G401 (cell line): ENCODE measurements around the gene NAIF1. TPM values are rescaled to one million over a fixed set of nuclear protein-coding genes. Genes with fewer than 3 reads are reported as not detected.
"Not testable (repeated sequence)": the region's sequence is repeated elsewhere in the genome, so short reads cannot be mapped to it uniquely, and the experiment has no call there.

Experiments
- DNase-seq: peaks from one replicate; pipeline ENCODE4 v3.0.0-alpha.2; 2015; ENCODE audit warnings: low spot score
- in situ Hi-C: cut with HindIII; loops from 2 replicates; pipeline ENCODE4 v1.10.0; 2016; ENCODE audit warnings: low sequenced_read_pairs, mixed read lengths
- total RNA-seq: library from RNA; depleted of rRNA; stranded (reverse); fragments of >200 nt; shearing (Covaris generic); gene quantifications from 2 replicates; pipeline ENCODE4 v1.2.3, GENCODE V29; 2014

NAIF1 gene
- total RNA-seq, 1 experiment from 2014 or later: 6.6 TPM

GRCh38 chr9:128091144-128091543, 24.0 kb upstream of the NAIF1 start:
- peak; percentile 98 for DNase-seq
- in situ Hi-C loops: no loop called here

DNA sequence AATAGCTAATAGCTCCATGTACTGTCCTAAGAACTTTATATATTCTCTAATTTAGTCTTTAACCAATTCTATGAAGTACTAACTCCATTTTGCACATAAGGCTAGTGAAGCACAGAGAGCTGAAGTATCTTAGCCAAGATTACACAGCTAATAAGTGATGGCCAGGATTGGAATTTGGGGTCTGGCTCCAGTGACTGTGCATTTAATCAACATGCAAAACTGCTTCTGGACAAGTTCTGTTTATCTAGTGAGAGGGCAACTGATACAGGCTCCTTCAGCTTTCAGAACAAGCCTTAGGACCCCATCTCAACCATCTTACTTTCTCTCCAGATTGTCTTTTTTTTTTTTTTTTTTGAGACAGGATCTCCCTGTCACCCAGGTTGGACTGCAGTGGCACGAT, 22.2 kb upstream of the NAIF1 start:
- in situ Hi-C loops: no loop called here
- no peak for DNase-seq

DNA sequence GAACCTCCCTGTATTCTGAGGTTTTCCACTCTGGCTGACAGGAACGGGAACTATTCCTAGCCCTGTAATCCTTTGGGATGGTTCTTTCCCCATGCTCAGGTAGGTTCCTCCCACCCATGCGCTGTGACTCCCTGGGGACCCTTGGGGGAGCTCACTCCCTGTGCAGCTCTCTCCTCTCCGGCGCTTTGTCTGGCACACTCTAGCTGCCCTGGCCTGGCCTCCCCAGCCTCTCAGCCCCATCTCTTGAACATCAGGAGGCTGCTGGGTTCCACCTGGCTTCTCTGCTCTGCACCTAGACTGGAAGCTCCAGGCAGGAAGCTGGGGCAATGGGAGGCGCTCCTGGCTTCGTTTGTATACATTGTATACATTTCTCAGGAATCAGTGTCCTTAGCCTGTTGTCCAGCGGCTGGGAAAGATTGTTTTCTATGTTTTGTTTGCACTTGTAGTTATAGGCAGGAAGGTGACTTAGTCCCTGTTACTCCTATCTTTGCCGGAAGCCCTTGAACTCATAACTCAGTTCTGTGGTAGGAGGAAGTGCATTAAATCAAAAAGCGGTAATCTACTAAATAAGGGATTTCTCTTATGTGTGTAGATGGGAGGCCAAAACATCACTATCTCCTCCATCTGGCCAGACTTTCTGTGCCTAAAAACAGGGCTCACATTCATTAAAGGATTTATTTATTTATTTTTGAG, 21.3 kb upstream of the NAIF1 start:
- in situ Hi-C loops: no loop called here
- no peak for DNase-seq

- no peak for DNase-seq
- in situ Hi-C loops: no loop called here
These were observed 20.1 kb upstream of the NAIF1 start for GRCh38 chr9:128087262-128087661.

DNA sequence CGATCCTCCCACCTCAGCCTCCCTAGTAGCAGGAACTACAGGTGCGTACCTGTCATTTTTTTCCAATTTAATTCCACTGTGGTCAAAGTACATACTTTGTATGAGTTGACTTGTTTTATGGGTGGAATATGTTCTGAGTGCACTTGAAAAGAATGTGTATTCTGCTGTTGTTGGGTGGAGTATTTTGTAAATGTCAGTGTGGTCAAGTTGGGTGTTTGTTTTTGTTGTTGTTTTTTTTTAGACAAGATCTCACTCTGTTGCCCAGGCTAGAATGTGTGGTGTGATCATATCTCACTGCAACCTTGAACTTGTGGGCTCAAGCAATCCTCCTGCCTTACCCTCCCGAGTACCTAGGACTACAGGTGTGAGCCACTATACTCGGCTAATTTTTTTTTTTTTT, 18.8 kb upstream of the NAIF1 start:
- no peak for DNase-seq
- in situ Hi-C loops: no loop called here

DNA sequence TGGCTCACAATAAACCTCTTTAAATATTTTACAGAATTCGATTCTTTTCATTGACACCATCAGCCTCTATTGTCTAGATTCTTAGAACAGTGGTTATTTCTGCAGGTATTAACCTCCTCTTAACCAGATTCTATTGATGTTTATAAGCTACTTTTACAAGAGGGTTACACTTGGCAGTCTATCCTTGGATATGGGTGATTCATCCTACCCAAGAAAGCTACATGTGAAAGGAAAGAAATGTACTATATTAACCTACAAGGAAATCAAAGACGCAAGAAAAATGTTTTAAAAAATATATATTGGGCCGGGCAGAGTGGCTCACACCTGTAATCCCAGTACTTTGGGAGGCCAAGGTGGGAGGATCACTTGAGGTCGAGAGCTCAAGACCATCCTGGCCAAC, 17.6 kb upstream of the NAIF1 start:
- DNase-seq: no peak
- in situ Hi-C loops: no loop called here

- DNase-seq: no peak
- in situ Hi-C loops: no loop called here
These were observed 15.0 kb upstream of the NAIF1 start for GRCh38 chr9:128082151-128082550.

DNA sequence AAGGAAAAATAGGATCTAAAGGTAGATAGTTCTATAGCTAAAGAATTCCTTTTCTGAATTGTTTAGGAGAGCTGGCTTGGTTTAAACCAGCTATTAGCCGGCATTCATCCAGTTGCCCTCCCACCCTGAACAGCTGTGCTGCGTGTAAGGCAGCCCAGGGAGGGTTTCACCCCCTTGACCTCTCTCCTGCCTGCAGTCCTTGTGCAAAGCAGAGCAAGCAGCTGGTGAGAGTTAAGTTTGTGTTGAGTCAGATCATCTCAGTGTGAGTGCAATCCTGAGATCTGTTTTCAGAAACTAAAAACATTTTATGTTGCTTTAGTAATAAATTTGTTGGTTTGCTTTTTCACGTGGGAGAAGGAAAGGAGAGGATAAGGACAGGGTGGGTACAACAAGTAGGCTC, 13.9 kb upstream of the NAIF1 start:
- no peak for DNase-seq
- in situ Hi-C loops: no loop called here

- no peak for DNase-seq
- in situ Hi-C loops: no loop called here
These were observed 13.1 kb upstream of the NAIF1 start for GRCh38 chr9:128080206-128080605.

GRCh38 chr9:128078504-128079434, 11.6 kb upstream of the NAIF1 start:
- no peak for DNase-seq
- in situ Hi-C loops: no loop called here

GRCh38 chr9:128077847-128078503, 10.9 kb upstream of the NAIF1 start:
- DNase-seq: no peak
- in situ Hi-C loops: no loop called here

GRCh38 chr9:128073253-128073886, 6.2 kb upstream of the NAIF1 start:
- in situ Hi-C loops: no loop called here
- DNase-seq: no peak

DNA sequence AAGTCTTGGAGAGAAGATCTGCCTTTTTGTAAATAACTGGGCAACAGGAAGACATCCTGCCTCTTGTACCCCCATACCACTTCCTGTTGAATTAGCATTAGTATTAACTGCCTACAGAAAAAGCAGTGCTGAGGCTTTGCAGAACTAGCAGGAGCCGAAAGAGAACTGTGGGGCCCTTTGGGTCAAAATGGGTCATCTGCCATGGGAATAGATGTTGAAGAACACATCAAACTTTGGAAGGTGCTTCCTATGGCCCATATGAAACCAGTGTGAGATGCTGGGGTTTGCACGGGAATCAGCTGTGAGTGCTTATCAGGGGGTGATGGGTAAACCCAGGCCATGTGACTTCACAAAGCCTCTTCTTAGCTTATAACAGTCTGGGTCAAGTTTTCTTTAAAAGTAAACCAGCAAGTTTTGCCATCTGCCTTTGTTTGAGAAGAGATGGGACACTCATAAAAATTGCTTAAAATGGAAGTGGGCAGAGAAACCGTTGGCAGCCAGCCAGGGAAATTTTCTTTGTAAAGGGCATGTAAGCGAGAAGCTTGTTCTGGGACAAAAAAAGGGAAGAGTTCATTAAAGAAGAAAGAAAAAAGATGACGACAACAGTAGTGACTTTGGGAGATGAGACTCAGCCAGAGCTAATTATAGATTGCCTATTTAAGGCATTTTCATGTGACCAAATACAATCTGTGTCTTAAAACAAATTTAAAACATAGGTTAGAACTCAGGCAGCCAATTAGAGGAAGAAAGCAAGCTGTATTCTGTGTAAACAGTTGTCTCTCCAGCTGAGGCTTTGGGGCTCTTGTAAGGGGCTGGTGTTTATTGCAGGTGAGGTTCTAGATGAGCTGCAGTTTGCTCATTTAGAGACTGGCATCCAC, 5.3 kb upstream of the NAIF1 start:
- in situ Hi-C loops: no loop called here
- peak; percentile 50 for DNase-seq

GRCh38 chr9:128071475-128071874, 4.4 kb upstream of the NAIF1 start:
- in situ Hi-C loops, DNase-seq: not testable (repeated sequence)

DNA sequence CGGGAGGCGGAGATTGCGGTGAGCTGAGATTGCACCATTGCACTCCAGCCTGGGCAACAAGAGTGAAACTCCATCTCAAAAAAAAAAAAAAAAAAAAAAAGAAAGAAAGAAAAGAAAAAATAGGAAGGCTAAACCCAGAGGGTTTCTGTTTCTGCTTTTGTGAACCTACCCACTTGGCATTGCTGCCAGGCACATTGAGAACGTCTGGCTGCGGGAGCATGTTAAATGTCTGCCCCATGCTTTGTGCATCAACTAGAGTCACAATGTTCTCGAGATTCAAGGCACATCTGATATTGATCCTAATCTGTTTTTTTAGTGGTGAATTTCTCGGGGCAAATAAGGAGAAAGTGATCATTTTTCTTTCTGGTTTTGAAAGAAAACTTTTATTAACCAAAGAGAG, 3.8 kb upstream of the NAIF1 start:
- in situ Hi-C loops: no loop called here
- DNase-seq: no peak

GRCh38 chr9:128068386-128069205, 1.5 kb upstream of the NAIF1 start:
- in situ Hi-C loops: no loop called here
- DNase-seq: peak; percentile 27

GRCh38 chr9:128067645-128068385, 695 bp upstream of the NAIF1 start, which contains the start of gene SLC25A25:
Gene SLC25A25, plus strand, starts transcription at chr9:128068232. Its CDS starts 88 bp downstream, at chr9:128068320.
- DNase-seq: peak; percentile 100
- in situ Hi-C loops: no loop called here
